ENCODE measurements around the gene SLC6A5. TPM values are rescaled to one million over a fixed set of nuclear protein-coding genes. Genes with fewer than 3 reads are reported as not detected.

Gene SLC6A5
- total and polyA plus RNA-seq, 7 donors = not detected

GRCh38 chr11:20600020-20600346 is 575 bp downstream of the SLC6A5 start:
- 13 to 17% (median 16%) methylated on average over 10 of the region's 10 CpGs for WGBS, 3 donors
- H3K9me3 ChIP-seq = no peaks in the 10 kb centered on the region
- H3K4me3 ChIP-seq = no peak overlapping the region
- H3K36me3 ChIP-seq (ENCODE audit: insufficient read depth in 1 of 2, low read depth in 1 of 2) = no peaks in the 10 kb centered on the region
- TF ChIP-seq, protein P1, sequence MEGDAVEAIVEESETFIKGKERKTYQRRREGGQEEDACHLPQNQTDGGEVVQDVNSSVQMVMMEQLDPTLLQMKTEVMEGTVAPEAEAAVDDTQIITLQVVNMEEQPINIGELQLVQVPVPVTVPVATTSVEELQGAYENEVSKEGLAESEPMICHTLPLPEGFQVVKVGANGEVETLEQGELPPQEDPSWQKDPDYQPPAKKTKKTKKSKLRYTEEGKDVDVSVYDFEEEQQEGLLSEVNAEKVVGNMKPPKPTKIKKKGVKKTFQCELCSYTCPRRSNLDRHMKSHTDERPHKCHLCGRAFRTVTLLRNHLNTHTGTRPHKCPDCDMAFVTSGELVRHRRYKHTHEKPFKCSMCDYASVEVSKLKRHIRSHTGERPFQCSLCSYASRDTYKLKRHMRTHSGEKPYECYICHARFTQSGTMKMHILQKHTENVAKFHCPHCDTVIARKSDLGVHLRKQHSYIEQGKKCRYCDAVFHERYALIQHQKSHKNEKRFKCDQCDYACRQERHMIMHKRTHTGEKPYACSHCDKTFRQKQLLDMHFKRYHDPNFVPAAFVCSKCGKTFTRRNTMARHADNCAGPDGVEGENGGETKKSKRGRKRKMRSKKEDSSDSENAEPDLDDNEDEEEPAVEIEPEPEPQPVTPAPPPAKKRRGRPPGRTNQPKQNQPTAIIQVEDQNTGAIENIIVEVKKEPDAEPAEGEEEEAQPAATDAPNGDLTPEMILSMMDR (IDR thresholded peaks at IDR 0.05) = no peak
- H3K4me1 ChIP-seq = no peaks in the 10 kb centered on the region
- no peak overlapping the region for H3K27ac ChIP-seq
- DNase-seq = no peak
- peaks cover 0 to 100% (median 54%) of the 10 kb centered on the region in 3 donors for H3K27me3 ChIP-seq (ENCODE audit: insufficient read depth in 3 of 3, low read length in 2 of 3)
- intact Hi-C loops (cut with DNase I) = loop anchor here in 1 of 2 donors (10.0 kb wide), 1 partner anchor 215 kb away; the partner anchor contains the start of gene PRMT3
- no peak for ATAC-seq

DNA sequence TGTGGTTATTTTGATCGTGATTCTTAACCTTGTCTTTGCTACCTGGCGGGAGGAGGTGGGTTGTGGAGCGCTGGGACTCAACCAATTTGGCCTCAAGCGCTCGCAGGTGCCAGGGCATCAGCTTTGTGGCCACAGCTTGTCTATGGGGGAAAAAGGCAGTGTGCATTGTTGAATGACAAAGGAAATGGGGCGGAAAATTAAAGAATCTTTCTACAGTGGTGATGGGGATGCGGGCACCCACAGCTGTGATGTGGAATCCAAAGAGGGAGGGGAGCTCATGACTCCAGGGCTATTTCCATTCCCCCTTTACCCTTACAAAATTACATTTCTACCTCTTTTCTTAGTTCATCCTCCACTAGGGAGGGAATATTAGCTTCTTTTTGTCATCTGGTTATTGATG is 1.1 kb downstream of the SLC6A5 start:
- Histone ChIP-seq H3K9me3 (no peaks in the 10 kb centered on the region), H3K36me3 (ENCODE audit: insufficient read depth in 1 of 2, low read depth in 1 of 2) (no peaks in the 10 kb centered on the region), H3K4me1 (no peaks in the 10 kb centered on the region), H3K27ac (no peak overlapping the region), H3K27me3 (ENCODE audit: insufficient read depth in 3 of 3, low read length in 2 of 3) (peaks cover 0 to 100% (median 58%) of the 10 kb centered on the region in 3 donors), H3K4me3 (no peak overlapping the region)
- no peak for DNase-seq
- intact Hi-C loops (cut with DNase I) = loop anchor here in 1 of 2 donors (10.0 kb wide), 1 partner anchor 216 kb away; the partner anchor contains the start of gene PRMT3
- WGBS, 3 donors = 5 to 18% (median 12%) methylated on average over 7 of the region's 7 CpGs
- TF ChIP-seq, protein P1 (IDR thresholded peaks at IDR 0.05) = no peak
- ATAC-seq = no peak

DNA sequence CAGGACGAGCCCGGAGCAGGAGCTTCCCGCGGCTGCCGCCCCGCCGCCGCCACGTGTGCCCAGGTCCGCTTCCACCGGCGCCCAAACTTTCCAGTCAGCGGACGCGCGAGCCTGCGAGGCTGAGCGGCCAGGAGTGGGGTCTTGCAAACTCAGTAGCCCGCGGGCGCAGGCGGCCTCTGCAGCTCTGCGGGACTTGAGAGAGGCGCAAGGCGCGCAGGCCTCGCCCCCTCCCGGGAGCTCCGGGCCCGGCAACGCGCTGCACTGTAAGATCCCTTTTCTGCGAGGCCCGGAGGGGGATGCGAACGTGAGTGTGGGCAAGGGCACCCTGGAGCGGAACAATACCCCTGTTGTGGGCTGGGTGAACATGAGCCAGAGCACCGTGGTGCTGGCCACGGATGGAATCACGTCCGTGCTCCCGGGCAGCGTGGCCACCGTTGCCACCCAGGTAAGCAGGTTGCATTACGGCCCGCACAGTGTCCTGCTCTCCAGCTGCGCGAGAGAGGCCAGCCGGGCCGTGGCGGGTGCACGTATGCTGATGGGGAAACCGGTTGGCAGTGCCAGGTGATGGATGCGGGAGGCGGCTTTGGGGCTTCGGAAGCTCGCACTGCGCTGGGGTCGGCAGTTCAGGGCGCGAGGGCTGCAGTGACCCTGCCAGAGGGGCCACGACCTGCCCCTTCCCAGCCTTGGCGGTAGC is 2.0 kb downstream of the SLC6A5 start:
- Histone ChIP-seq H3K4me1 (no peaks in the 10 kb centered on the region), H3K4me3 (no peak overlapping the region), H3K9me3 (no peaks in the 10 kb centered on the region), H3K36me3 (ENCODE audit: insufficient read depth in 1 of 2, low read depth in 1 of 2) (no peaks in the 10 kb centered on the region), H3K27me3 (ENCODE audit: insufficient read depth in 3 of 3, low read length in 2 of 3) (peaks cover 0 to 100% (median 60%) of the 10 kb centered on the region in 3 donors), H3K27ac (no peak overlapping the region)
- no peak for ATAC-seq
- no peak for DNase-seq
- TF ChIP-seq, protein P1 (IDR thresholded peaks at IDR 0.05) = no peak
- intact Hi-C loops (cut with DNase I) = loop anchor here in 1 of 2 donors (10.0 kb wide), 1 partner anchor 217 kb away; the partner anchor contains the start of gene PRMT3
- 2 to 3% (median 2%) methylated on average over 61 to 63 of the region's 63 CpGs for WGBS, 3 donors

GRCh38 chr11:20604295-20604803 is 4.9 kb downstream of the SLC6A5 start:
- Histone ChIP-seq H3K27ac (no peak overlapping the region), H3K27me3 (ENCODE audit: insufficient read depth in 3 of 3, low read length in 2 of 3) (peaks cover 0 to 89% (median 46%) of the 10 kb centered on the region in 3 donors), H3K9me3 (no peaks in the 10 kb centered on the region), H3K36me3 (ENCODE audit: insufficient read depth in 1 of 2, low read depth in 1 of 2) (no peaks in the 10 kb centered on the region), H3K4me1 (no peaks in the 10 kb centered on the region), H3K4me3 (no peak overlapping the region)
- TF ChIP-seq, protein P1 (IDR thresholded peaks at IDR 0.05) = no peak
- WGBS, 3 donors = 2 to 4% (median 3%) methylated on average over 24 to 25 of the region's 25 CpGs
- DNase-seq (no peak), ATAC-seq (no peak)
- intact Hi-C loops (cut with DNase I) = loop anchor here in 1 of 2 donors (10.0 kb wide), 1 partner anchor 220 kb away; the partner anchor contains the start of gene PRMT3

Measured in psoas muscle (tissue), 8 donors.